IPS-NIHi7 (cell line): Measurements from ENCODE around the gene GALNT2.
A peak's percentile ranks its signal among the peaks of the same experiment; 100 is the strongest.

Experiments used
- DNase-seq: peaks from one replicate; pipeline ENCODE4 v3.0.0; 2012; ENCODE audit warnings: mixed read lengths; ENCODE audit errors: extremely low spot score

GALNT2 gene

DNA sequence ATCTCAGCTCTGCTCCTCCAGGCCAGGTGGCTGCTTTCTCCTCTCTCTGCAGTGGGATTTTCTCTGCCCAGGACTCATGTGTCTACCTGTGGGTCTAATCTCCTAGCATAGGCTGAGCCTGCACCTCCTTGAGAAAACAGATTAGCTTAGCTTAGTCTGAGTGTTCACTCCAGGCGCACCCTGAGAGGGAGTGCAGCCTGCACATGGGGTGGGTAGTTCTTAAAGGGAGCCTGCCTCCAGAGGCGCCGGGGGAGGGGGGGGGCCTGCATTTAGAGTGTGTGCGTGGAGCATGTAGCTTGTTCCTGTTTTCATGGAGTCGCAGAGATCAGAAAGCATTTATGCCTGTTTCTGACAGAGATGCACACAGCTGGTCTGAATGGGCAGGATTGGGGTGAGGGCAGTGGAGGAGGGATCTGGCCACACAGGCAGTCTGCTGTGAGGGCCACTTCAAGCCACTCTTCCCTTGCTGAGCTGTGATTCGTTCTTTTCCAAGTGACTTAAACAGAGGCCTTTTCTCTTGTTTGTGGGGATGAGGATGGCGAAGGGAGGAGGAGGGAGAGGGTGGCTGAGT lies 45.2 kb downstream of the GALNT2 start:
- DNase-seq: peak; percentile 38

DNA sequence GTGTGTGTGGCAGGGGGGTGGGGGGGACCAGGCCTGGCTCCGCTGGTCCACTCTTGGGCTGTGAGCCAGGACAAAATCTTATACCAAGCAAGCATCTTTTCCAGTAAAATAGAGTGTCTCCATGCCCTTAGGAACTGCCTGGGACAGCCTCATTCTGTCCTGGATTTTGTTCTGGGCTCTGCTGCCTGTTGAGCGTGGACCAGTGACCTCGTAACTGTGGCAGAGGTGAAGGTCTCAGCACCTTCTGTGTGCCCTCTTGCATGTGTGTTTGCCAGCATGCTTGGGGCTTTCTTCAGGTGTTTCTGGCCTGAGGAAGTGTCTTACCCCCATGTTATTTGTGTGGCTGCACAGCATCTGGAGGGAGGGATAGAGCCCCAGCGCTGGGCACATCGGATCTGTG lies 45.7 kb downstream of the GALNT2 start:
- no peak for DNase-seq

DNA sequence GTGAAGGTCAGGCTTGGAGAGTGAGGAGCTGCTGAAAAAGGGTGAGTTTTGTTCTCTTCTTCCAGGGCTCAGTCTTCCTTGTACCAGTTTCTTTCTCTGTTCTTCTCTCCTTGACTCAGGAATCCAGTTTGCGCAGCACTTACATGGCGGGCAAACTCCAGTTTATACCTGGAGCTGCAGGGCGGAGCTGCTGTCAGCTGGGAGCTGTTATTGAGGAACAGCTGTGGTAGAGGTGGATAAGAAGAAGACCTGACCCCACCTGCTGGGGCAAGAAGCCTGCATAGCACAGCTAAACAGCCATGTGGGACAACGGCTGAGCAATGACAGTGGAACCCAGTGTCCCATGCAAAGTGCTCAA lies 46.2 kb downstream of the GALNT2 start:
- DNase-seq: no peak

DNA sequence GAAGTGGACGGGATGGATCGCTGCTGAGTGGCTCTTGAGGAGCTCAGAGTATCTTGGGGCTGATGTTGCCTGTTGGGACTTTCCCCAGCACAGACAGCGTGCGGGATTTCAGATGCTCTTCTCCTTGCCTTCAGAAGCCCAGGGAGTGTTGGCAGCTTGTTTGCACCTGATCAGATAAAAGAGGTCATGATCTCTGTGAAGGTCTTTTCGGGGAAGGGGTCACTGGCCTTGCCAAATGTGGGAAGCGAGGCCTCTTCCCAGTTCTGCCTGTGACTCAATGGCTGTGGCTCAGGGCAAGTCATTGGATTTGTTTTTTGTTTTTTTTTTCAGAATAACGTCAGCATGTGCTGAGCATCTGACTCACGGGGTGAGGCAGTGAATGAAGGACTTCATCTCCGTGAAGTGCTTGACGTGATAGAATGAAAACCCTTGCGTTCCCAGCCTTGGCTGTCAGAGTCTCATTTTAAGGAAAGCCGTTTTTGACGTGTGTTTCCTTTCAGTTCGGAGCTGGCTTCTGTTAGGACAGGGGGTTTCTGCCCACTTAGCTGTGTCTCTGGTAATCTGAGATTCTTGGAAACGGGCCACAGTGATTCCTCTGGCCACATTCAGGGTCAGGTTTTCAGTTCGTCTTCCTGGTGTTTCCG lies 46.7 kb downstream of the GALNT2 start:
- no peak for DNase-seq

DNA sequence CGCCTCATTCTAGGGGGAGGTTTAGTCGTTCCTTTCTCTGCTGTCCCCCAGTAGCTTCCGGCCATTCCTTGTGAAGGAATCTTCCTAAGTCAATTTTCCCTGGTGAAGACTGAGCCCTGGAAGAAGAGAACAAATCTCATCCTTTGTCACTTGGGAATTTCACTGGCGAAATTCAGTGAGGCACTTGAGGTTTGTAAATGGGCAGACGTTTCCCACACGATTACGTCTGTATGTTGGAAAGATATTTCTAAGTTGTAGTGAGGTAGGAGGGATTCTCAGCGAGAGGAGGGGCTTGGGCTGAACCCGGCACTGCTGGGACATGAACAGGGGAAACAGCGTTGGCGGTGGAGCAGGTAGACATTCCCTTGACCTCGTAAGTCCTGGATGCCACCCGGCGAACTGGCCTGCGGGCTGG lies 47.2 kb downstream of the GALNT2 start:
- no peak for DNase-seq

DNA sequence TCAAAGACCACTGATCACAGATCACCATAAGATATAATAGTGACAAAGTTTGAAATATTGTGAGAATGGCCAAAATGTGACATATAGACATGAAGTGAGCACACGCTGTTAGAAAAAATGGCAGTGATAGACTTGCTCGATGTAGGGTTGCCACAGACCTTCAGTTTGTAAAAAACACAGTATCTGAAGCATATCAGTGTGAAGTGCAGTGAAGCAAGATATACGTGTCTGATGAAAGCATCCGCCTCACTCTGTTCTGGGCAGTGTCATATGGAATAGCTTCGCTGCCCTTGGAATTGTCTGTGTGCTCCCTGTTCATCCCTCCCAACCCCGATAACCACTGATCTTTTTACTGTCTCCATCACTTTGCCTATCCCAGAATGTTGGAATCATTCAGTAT lies 50.7 kb downstream of the GALNT2 start:
- no peak for DNase-seq

DNA sequence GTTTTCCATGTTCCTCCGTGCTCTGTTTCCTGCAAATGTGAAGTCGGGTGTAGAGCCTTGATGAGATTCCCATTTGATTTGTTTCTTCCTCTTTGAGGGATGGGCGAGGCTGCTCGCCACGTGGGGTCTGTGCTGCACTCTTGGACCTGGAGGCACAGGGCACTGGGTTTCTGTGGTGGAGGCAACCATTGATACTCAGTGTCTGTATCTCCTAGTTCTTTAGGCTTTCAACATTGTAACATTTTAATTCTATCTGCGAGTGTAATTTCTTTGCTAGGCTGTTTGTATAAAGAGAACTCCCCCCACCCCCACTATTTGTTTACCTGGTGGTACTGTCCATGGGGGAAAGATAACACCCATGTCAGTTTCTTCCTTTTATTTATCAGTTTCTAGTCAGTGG lies 52.3 kb downstream of the GALNT2 start:
- DNase-seq: no peak

DNA sequence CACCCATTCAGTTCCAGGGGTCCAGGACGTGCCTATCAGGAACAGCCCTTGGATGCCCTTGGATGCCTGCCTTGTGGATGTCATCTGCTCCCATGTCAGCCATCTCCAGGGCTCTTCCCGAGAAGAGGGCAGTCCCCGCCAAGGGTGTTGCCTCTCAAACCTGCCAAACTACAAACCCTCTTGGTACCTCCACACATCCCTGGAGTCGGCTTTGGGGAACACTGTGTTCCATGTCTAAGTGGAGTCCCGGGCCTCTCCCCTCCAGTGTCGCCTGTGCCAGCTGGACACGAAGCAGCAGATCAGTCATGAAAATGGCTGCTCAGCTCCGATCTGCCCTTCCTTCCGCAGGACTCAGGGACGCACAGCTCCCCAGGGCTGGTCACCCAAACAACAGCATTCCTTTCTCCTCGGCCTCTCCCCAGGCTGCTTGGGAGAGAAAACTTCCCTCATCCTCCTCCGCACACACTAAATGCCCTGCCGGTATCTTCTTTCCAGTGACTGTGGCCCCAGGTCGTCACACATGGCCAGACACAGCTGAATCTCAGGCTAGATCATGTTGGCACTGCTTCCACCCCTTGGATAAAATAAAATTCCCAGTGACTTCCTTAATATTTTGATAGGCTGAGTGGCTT lies 53.4 kb downstream of the GALNT2 start:
- no peak for DNase-seq

DNA sequence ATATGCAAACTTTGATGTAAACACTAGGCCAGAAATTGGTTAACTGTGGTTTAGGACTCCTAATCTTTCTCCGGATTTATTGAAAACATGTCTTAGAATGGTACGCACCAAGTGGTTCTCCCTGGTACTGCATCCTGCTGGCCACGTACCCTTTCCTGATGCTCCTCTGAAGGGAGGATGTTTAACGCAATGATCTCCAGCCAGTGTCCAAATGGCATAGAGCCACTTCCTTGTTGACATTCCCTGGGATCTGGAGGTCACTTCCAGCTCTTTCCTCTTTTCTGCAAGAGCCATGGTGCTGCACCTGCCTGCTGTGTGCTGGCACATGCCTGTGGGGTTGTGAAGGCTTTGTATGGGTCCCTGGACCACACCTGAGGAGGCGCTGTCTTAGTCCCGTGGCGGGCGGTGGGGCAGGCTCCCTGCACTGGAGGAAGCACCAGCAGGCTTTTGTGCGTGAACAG lies 53.9 kb downstream of the GALNT2 start:
- DNase-seq: peak; percentile 41

DNA sequence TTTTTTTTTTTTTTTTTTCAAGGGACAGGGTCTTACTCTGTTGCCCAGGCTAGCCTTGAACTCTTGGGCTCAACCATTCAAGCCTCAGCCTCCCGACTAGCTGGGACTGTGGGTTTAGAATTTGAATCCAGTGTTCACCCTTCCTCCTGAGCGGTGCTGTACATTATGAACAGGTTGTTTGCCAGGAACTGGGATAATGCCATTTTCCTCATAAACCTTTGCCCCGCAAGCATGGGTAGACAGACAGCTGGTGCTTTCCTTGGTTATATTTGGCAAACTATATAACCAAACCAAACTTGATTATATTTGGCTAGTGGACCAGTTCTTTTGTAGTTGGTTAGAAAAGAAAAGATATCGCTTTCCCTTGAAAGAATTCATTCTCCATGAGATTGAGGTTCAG lies 54.9 kb downstream of the GALNT2 start:
- DNase-seq: no peak

DNA sequence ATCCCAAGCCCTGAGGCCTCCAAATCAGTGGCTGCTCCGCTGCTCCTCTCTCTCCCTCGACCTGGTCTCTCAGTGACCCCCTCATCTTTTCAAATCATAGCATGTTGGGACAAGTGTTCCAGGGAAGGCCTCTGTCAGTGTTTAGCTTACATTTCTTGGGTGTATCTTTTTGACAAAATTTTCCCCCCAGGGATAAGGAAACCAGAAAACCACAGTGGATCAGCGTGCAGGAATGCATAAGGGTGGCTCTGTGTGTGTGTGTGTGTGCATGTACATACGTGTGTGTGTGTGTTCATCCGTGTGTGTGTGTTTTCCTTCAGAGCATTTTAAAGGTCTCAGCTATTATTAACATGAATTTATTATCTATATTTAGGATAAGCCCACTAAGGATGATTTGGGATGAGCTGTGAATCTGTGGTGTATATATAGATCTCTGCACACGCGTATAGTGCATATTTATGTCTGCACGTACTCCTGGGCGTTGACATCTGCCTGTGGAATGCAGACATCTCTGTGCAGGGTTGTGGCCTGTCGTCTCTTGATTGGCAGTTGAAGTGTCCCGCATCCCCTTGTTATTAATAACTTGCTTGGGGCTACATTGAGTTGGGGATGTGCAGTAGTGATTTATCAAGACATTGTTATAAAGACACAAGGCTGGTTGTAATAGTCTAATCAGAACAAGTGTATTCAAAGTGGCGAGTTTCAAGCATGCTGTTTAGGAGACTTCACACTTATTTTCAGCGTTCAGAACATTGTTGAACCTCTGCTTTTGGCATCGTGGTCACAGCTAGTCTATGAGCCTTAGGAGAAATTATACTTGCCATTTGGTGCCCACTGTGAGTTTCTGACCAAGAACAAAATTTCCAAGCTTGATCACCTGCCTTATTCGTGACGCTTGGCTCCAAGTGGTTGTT lies 55.6 kb downstream of the GALNT2 start:
- no peak for DNase-seq

DNA sequence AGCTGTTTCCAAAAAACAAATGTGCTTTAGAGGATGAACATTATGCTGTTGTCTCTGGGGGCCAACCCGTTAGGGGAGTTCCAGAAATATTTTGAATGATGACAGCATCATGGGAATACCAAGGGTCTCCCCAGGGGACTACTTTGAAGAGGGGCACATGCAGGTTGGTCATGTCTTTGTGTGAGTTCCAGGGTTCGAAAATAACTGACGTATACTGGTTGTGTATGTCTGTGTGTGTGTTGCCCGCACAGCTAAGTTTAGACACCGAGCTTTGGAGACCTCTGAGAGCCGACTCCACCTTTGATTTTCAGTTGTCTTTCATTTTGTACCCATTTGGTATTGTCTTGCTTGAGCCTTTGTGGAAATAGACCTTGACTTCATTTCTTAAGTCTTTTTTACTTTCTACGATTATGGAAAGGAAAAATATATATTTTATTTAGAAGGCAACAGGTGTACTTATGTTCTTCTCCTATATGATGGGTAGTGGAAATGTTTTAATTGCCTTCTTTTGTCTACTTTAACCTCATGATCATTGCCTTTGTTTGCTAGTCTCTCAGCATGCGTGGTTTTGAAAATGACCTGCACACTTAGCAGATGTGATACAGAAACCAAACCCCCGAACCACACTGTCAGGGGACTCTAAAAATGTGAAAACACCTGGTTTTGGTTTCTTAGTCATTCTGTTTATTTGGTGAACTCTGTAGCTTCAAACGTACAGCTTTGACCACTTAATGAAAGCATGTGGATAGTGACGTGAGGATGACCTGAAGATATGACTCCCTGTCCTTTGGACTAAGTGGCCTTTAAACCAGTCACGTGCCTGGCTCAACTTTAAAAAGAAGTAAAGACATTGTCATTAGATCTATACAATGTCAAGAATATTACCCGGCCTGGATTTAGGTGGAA lies 56.5 kb downstream of the GALNT2 start:
- no peak for DNase-seq

DNA sequence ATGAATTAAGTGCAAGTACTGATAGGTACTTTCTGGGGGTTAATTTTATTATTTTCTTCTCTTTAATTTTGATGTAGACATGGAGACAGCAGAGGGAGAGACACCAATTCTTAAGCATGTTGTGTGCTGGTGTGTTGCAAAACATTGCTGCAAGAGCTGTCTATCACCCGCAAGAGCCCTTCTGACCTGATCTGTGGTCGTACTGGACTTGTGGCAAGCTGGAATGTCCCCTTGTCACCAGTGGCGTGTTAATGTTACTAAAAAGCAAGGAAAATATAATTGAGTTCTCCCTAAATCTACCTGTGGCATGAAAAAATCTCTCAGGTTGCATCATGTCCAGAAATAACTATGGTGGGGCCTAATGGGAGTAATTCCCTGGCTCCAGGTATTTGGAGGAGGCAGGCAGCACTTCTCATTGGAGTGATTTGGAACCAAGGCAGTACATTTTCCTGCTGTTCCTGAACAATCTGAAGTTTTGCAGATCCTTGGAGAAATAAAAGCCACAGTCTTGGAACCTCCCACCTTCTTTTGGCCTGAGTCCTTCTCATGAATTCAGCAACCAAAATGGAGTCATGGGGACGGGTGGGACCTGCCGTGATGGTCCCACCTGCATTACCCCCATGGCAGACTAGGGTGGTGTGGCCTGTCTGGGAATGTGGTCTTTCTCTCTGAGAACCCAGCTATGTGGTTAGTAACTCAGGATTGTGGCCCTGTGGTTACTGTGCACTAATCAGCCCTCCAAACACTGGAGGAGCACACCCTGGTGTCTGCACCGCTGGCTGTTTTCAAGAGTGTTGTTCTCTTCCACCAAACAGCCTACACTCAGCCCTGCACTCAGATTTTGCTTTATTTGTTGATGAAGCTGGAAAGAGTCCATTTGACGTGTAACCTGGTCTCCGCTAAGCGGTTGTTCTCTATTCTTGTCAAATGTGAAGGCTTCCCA lies 57.4 kb downstream of the GALNT2 start:
- no peak for DNase-seq

DNA sequence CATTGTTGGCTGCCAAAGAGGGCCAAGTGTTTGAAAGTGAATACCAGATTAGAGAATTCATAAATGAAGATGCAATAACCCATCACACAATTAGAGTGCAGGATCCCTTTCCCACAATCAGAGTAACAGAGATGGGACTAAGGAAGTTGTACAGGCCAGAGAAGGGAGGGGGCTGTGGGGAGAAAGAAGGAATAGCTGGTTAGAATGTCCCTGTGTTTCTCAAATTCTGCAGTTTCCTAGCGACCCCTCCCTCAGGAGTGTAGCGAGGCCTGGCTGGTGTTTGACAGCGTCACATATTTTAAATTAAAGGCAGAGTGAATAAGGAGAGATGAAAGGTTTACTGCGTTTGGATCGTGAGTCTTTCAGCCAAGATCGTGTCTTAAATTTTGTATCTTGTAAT lies 58.1 kb downstream of the GALNT2 start:
- DNase-seq: no peak

DNA sequence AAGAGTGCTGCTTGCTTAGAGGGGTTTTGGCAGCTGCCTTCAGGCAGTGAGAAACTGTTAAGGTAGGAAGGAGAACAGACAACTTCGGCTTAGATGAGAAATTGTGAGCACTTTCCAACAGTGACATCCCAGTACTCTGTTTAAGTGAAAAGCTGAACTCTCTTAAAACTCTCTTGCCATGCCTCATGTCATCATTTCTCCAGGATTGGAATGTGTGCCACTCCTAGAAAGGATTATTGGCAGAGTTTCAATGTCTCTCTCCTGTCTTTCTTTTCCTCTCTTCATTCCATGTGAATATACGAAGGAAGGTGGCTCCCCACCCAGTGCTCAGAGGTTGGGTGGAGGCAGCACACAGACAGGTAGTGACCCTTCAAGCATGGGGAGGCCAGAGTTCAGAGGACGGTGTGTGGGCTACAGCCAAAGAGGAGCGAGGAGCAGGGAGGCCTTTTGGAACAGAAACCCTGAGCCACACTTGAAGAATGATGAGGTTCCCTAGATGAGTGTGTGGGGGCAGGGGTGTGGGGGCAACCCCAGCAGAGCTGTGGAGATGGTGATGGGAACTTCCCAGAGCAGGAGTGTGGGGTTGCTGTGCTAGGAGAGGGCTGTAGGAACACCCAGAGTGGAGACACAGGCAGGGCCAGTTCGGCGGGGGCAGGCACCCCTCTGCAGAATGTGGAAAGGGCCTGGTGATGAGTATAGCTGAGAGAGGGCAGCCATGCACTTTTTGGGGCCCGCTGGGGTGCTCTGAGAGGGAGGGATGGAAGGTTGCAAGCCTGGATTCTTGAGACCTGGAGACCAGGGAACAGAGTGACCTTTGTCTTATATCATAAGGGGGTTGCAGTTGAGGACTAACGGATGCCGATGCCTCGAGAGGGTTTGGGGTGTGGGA lies 58.8 kb downstream of the GALNT2 start:
- DNase-seq: no peak

DNA sequence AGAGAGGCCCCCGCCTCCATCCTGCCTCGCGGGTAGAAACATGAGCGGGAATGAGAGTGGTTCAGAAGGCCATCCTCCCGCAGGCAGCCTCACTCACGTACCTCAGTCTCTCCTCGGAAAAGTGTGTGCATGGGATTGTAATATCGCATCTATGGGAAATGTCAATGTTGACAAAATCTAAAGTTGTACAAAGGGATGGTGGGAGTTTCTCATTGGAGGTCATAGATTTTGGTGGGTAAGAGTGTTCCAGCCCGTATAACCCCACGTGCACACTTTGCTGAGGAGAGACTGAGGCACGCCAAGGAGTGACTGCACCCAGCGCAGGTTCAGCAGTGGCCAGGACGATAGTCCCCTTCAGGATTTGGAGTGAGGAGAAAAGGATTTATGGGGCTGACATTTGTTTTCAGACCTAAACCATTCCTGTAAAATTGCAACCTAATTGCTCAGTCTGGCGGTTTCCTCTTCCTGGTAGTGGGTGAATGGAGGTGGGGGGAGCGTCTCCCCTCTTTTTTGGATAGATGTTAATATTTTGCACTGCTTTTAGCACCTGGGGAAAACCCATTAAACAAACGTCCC lies 59.6 kb downstream of the GALNT2 start:
- DNase-seq: no peak

DNA sequence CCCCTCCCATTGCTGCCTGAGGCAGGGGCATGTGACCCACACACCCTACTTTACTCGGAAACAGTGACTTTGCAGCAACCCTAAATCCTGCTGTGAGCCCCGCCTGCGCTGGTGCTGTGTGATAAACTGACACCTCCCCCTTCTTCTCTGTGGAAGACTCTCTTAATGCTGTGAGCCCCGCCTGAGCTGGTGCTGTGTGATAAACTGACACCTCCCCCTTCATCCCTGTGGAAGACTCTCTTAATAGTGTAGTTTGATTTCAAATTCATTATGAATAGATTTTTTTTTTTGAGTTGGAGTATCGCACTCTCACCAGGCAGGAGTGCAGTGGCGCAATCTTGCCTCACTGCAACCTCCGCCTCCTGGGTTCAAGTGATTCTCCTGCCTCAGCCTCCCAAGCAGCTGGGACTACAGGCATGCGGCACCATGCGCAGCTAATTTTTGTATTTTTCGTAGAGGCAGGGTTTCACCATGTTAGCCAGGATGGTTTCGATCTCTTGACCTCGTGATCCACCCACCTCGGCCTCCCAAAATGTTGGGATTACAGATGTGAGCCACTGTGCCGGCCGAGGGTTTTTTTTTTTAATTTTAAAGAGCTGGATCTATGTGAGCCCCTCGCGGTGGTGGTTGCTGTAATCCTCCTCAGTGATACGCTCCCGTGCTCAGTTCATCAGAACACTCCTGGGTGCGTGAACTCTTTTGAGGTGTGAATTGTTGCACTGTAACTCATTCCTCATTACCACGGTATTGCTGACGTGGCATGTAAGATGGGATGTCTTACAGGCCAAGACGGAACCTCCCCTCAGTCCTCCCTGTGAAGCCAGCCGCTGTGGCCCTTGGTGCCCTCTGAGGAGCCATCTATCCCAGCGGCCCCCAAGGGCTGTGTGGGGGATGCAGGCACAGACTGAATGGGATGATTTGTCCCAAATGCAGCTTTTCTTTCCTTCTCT lies 60.3 kb downstream of the GALNT2 start:
- DNase-seq: peak; percentile 41
